ENCODE data around the gene BCAP29. TPM values are rescaled to one million over a fixed set of nuclear protein-coding genes. Genes with fewer than 3 reads are reported as not detected.

Gene BCAP29
- total and polyA plus RNA-seq, 11 donors, result 42.5 to 241 (median 117) TPM

- peak overlapping the region in 7 of 12 donors; percentile 5 to 83 (median 19) for H3K27ac ChIP-seq
- TF ChIP-seq CTCF (IDR thresholded peaks at IDR 0.05) (no peak), POLR2A (IDR thresholded peaks at IDR 0.05) (no peak)
- DNase-seq, result no peak
- no peaks in the 10 kb centered on the region for H3K9me3 ChIP-seq
- intact Hi-C loops (cut with DNase I), result loop anchor here in 2 of 10 donors (10.0 kb wide), 1 partner anchor 392 kb away; no protein-coding TSS in a partner anchor
- peak; percentile 53 to 71 (median 62) for ATAC-seq
- H3K36me3 ChIP-seq, result peaks cover 0 to 79% (median 66%) of the 10 kb centered on the region in 9 donors
- no peaks in the 10 kb centered on the region for H3K27me3 ChIP-seq
- H3K4me1 ChIP-seq, result peaks cover 9 to 51% (median 26%) of the 10 kb centered on the region in 12 donors
- H3K4me3 ChIP-seq, result no peak overlapping the region
- WGBS, 4 donors, result 61 to 74% (median 66%) methylated on average over 5 of the region's 5 CpGs
These were observed 17.0 kb downstream of the BCAP29 start for GRCh38 chr7:107596881-107597581.

GRCh38 chr7:107597582-107597916 is 17.5 kb downstream of the BCAP29 start:
- TF ChIP-seq CTCF (IDR thresholded peaks at IDR 0.05) (no peak), POLR2A (IDR thresholded peaks at IDR 0.05) (no peak)
- Histone ChIP-seq H3K4me3 (no peak overlapping the region), H3K4me1 (peaks cover 9 to 46% (median 26%) of the 10 kb centered on the region in 12 donors), H3K36me3 (peaks cover 0 to 84% (median 71%) of the 10 kb centered on the region in 9 donors), H3K27ac (peak overlapping the region in 2 of 12 donors; percentile 43 to 83), H3K27me3 (no peaks in the 10 kb centered on the region), H3K9me3 (no peaks in the 10 kb centered on the region)
- ATAC-seq (no peak), DNase-seq (no peak)
- 91 to 93% (median 92%) methylated on average over 1 of the region's 1 CpG for WGBS, 4 donors
- intact Hi-C loops (cut with DNase I), result loop anchor here in 2 of 10 donors (10.0 kb wide), 1 partner anchor 393 kb away; no protein-coding TSS in a partner anchor

- no peak overlapping the region for H3K4me3 ChIP-seq
- no peaks in the 10 kb centered on the region for H3K27me3 ChIP-seq
- ATAC-seq, result no peak
- no peak for DNase-seq
- no peaks in the 10 kb centered on the region for H3K9me3 ChIP-seq
- no peak for TF ChIP-seq CTCF (IDR thresholded peaks at IDR 0.05)
- no peak for TF ChIP-seq POLR2A (IDR thresholded peaks at IDR 0.05)
- peaks cover 9 to 42% (median 26%) of the 10 kb centered on the region in 12 donors for H3K4me1 ChIP-seq
- 90 to 93% (median 91%) methylated on average over 4 of the region's 4 CpGs for WGBS, 4 donors
- H3K36me3 ChIP-seq, result peaks cover 0 to 88% (median 73%) of the 10 kb centered on the region in 9 donors
- intact Hi-C loops (cut with DNase I), result loop anchor here in 2 of 10 donors (10.0 kb wide), 1 partner anchor 393 kb away; no protein-coding TSS in a partner anchor
- H3K27ac ChIP-seq, result no peak overlapping the region
These were observed 17.9 kb downstream of the BCAP29 start for GRCh38 chr7:107597953-107598352.

GRCh38 chr7:107599262-107599661 is 19.2 kb downstream of the BCAP29 start:
- H3K4me3 ChIP-seq, result no peak overlapping the region
- no peak for DNase-seq
- no peaks in the 10 kb centered on the region for H3K9me3 ChIP-seq
- intact Hi-C loops (cut with DNase I), result loop anchor here in 2 of 10 donors (10.0 kb wide), 1 partner anchor 394 kb away; no protein-coding TSS in a partner anchor
- ATAC-seq, result no peak
- H3K36me3 ChIP-seq, result peaks cover 0 to 91% (median 71%) of the 10 kb centered on the region in 9 donors
- H3K4me1 ChIP-seq, result peaks cover 9 to 37% (median 26%) of the 10 kb centered on the region in 12 donors
- H3K27me3 ChIP-seq, result no peaks in the 10 kb centered on the region
- H3K27ac ChIP-seq, result no peak overlapping the region
- no peak for TF ChIP-seq POLR2A (IDR thresholded peaks at IDR 0.05)
- no peak for TF ChIP-seq CTCF (IDR thresholded peaks at IDR 0.05)
- WGBS, 4 donors, result 96 to 99% (median 97%) methylated on average over 1 of the region's 1 CpG

Data from heart left ventricle (tissue), 16 donors.